Heart left ventricle (tissue), 16 donors: ENCODE measurements around the gene ZFAND3. TPM values are rescaled to one million over a fixed set of nuclear protein-coding genes. Genes with fewer than 3 reads are reported as not detected.

ENCODE experiments used
- ATAC-seq, 4 donors: fragments of 200-7000 bp; cut with Tn5 transposase; one replicate each; pipeline ENCODE4 v1.9.1; 2020 to 2022; ENCODE audit warnings: moderate library complexity in 4 of 4, mild to moderate bottlenecking in 3 of 4, moderate number of reproducible peaks in 1 of 4
- DNase-seq, 5 donors: peaks; one replicate each; pipeline ENCODE4 v3.0.0-alpha.2; 2020
- H3K27ac ChIP-seq, 12 donors: fragments of 200-600 bp; sonication (generic) in 4 of 12; one replicate each; pipeline versions ENCODE4 v1.5.0 to v1.8.0; 2016 to 2022; ENCODE audit warnings: mild to moderate bottlenecking in 2 of 12
- H3K27me3 ChIP-seq, 9 donors: fragments of 200-600 bp; sonication (generic) in 2 of 9; one replicate each; pipeline versions ENCODE4 v1.5.1 to v1.8.0; 2016 to 2022; ENCODE audit warnings: mild to moderate bottlenecking in 3 of 9
- H3K36me3 ChIP-seq, 9 donors: fragments of 200-600 bp; sonication (generic) in 2 of 9; one replicate each; pipeline versions ENCODE4 v1.5.0 to v1.8.0; 2018 to 2022; ENCODE audit warnings: mild to moderate bottlenecking in 2 of 9
- H3K4me1 ChIP-seq, 12 donors: fragments of 200-600 bp; sonication (generic) in 4 of 12; one replicate each; pipeline versions ENCODE4 v1.5.0 to v1.8.0; 2016 to 2022; ENCODE audit warnings: mild to moderate bottlenecking in 3 of 12
- H3K4me3 ChIP-seq, 12 donors: fragments of 200-600 bp; sonication (generic) in 4 of 12; one replicate each; pipeline versions ENCODE4 v1.5.0 to v1.8.0; 2017 to 2022; ENCODE audit warnings: mild to moderate bottlenecking in 9 of 12, moderate library complexity in 4 of 12
- H3K9me3 ChIP-seq, 12 donors: fragments of 200-600 bp; sonication (generic) in 4 of 12; one replicate each; pipeline versions ENCODE4 v1.5.0 to v1.8.0; 2016 to 2022; ENCODE audit warnings: mild to moderate bottlenecking in 1 of 12
- CTCF ChIP-seq, 12 donors: fragments of 200-600 bp; sonication (generic) in 4 of 12; IDR thresholded peaks; one replicate each; pipeline versions ENCODE4 v1.5.0 to v1.8.0; 2018 to 2022; ENCODE audit warnings: antibody characterized with exemption in 12 of 12, mild to moderate bottlenecking in 5 of 12
- POLR2A ChIP-seq, 2 donors: fragments of 450-650 bp; IDR thresholded peaks; one replicate each; pipeline ENCODE4 v1.6.1; 2017; ENCODE audit warnings: antibody characterized with exemption in 2 of 2, mild to moderate bottlenecking in 2 of 2, moderate library complexity in 2 of 2
- WGBS, 4 donors: extraction: QIAGEN DNeasy Blood & Tissue Kit in 2 of 4; methylation state at CpG; one replicate each; pipeline versions ENCODE4 v1.1.5 to v1.1.7; 2013 to 2018; 5-methylcytosine and 5-hydroxymethylcytosine counted together
- intact Hi-C, 10 donors: fragments of 100-400 bp; cut with DNase I; formaldehyde crosslinking; loops; one replicate each; pipeline versions ENCODE4 v1.11.1 to v1.14.2; 2022
- polyA plus RNA-seq, 2 donors: library from polyadenylated mRNA; stranded (reverse); fragments of 200-250 nt; gene quantifications; one replicate each; pipeline ENCODE4 v1.2.3, GENCODE V29; 2013
- total RNA-seq, 9 donors: library from RNA; depleted of rRNA in 2 of 9; stranded (reverse); fragments of >200 nt in 2 of 9; fragmentation: NEBNext Ultra II Directional in 3 of 9; extraction: Animal tissue kit (Norgen Biotek cat#: 25700) in 3 of 9; gene quantifications; one replicate each; pipeline versions ENCODE4 v1.1.0 to v1.2.4, GENCODE V29; 2016 to 2023
- donor health status: ischemic (EF 13 %, LVEDD 7.1; RV severe dilation, severe dysfunction).
- donor health status: healthy with polysubstance abuse.
- donor health status: DM: no; HTN: yes; CAD: no.
- donor health status: DM: no; HTN: no; CAD: no.
- donor health status: ischemic (EF 25% LVEDD 6.9; RV normal size, moderate dysfunction).
- donor health status: ischemic (EF 25% LVEDD 5.7; RV mildly dilated, moderate dysfunction).
- donor health status: healthy.
- donor health status: DM: yes; HTN: yes; CAD: no.
- donor health status: ischemic (EF 35%, LVEDD 5.7; RV mildly dilated, moderate dysfunction).
- donor health status: nonischemic (EF 11% LVEDD 7.7; RV severe dilation, severe dysfunction).
- donor health status: DM: yes; HTN: yes; CAD: no.
- donor health status: PGD.
- donor health status: ischemic (EF 29% LVEDD 5.4; RV normal size, mild dysfunction).
- donor health status: nonischemic (EF 23%, LVEDD 6.1; RV moderate dilation, normal function).

ZFAND3 gene
- total and polyA plus RNA-seq, 11 donors = 29.1 to 114 (median 88.2) TPM

- no peaks in the 10 kb centered on the region for H3K9me3 ChIP-seq
- intact Hi-C loops = no loop called here
- no peak overlapping the region for H3K4me3 ChIP-seq
- H3K36me3 ChIP-seq = peaks cover 0 to 28% (median 14%) of the 10 kb centered on the region in 9 donors
- no peak for ATAC-seq
- 81 to 91% (median 83%) methylated on average over 3 of the region's 3 CpGs for WGBS, 4 donors
- no peak for DNase-seq
- H3K4me1 ChIP-seq = peaks cover 0 to 22% (median 11%) of the 10 kb centered on the region in 12 donors
- no peaks in the 10 kb centered on the region for H3K27me3 ChIP-seq
- H3K27ac ChIP-seq = no peak overlapping the region
- no peak for TF ChIP-seq CTCF (IDR thresholded peaks at IDR 0.05)
Observed at GRCh38 chr6:38080360-38080759, 260.8 kb downstream of the ZFAND3 start.

- 90 to 95% (median 94%) methylated on average over 2 of the region's 2 CpGs for WGBS, 4 donors
- no peak for TF ChIP-seq POLR2A (IDR thresholded peaks at IDR 0.05)
- intact Hi-C loops = no loop called here
- peaks cover 0 to 22% (median 11%) of the 10 kb centered on the region in 12 donors for H3K4me1 ChIP-seq
- ATAC-seq = no peak
- no peak for DNase-seq
- no peak overlapping the region for H3K27ac ChIP-seq
- H3K4me3 ChIP-seq = no peak overlapping the region
- no peaks in the 10 kb centered on the region for H3K27me3 ChIP-seq
- H3K36me3 ChIP-seq = peaks cover 0 to 31% (median 14%) of the 10 kb centered on the region in 9 donors
- no peaks in the 10 kb centered on the region for H3K9me3 ChIP-seq
Observed at GRCh38 chr6:38080889-38081288, 261.4 kb downstream of the ZFAND3 start.

- TF ChIP-seq CTCF (IDR thresholded peaks at IDR 0.05) (no peak), POLR2A (IDR thresholded peaks at IDR 0.05) (no peak)
- ATAC-seq (no peak), DNase-seq (no peak)
- peaks cover 0 to 7% (median 0%) of the 10 kb centered on the region in 12 donors for H3K4me1 ChIP-seq
- intact Hi-C loops = no loop called here
- H3K4me3 ChIP-seq = no peak overlapping the region
- H3K27me3 ChIP-seq = no peaks in the 10 kb centered on the region
- no peak overlapping the region for H3K27ac ChIP-seq
- H3K36me3 ChIP-seq = peaks cover 0 to 31% (median 14%) of the 10 kb centered on the region in 9 donors
- H3K9me3 ChIP-seq = no peaks in the 10 kb centered on the region
Observed at GRCh38 chr6:38085031-38085430, 265.5 kb downstream of the ZFAND3 start.

- DNase-seq = no peak
- Histone ChIP-seq H3K36me3 (peaks cover 0 to 31% (median 14%) of the 10 kb centered on the region in 9 donors), H3K4me3 (no peak overlapping the region), H3K27me3 (no peaks in the 10 kb centered on the region), H3K27ac (no peak overlapping the region), H3K9me3 (no peaks in the 10 kb centered on the region), H3K4me1 (peaks cover 0 to 9% (median 0%) of the 10 kb centered on the region in 12 donors)
- TF ChIP-seq POLR2A (IDR thresholded peaks at IDR 0.05) (no peak), CTCF (IDR thresholded peaks at IDR 0.05) (no peak)
- WGBS, 4 donors = 48 to 94% (median 92%) methylated on average over 2 of the region's 2 CpGs
- intact Hi-C loops = no loop called here
- ATAC-seq = no peak
Observed at GRCh38 chr6:38086346-38086745, 266.8 kb downstream of the ZFAND3 start.

- Histone ChIP-seq H3K9me3 (no peaks in the 10 kb centered on the region), H3K27me3 (no peaks in the 10 kb centered on the region), H3K27ac (no peak overlapping the region), H3K36me3 (peaks cover 0 to 25% (median 5%) of the 10 kb centered on the region in 9 donors), H3K4me1 (peaks cover 0 to 23% (median 0%) of the 10 kb centered on the region in 12 donors), H3K4me3 (no peak overlapping the region)
- intact Hi-C loops = no loop called here
- DNase-seq = no peak
- WGBS, 4 donors = 77 to 87% (median 85%) methylated on average over 2 of the region's 2 CpGs
- no peak for TF ChIP-seq POLR2A (IDR thresholded peaks at IDR 0.05)
- TF ChIP-seq CTCF (IDR thresholded peaks at IDR 0.05) = no peak
- no peak for ATAC-seq
Observed at GRCh38 chr6:38088010-38088409, 268.5 kb downstream of the ZFAND3 start.
